Keratinocyte (primary cell): ENCODE data around the gene CAPSL. TPM values are rescaled to one million over a fixed set of nuclear protein-coding genes. Genes with fewer than 3 reads are reported as not detected.

Experiments used
- DNase-seq: peaks from one replicate; pipeline ENCODE4 v3.0.0-alpha.2; 2011; ENCODE audit warnings: low read depth, missing footprints, low spot score
- FAIRE-seq: peaks from 2 replicates; lab custom pipeline; 2011; peaks lifted over from hg19 to GRCh38; lab: Jason Lieb, UNC
- H2AFZ ChIP-seq: 2 replicates; pipeline ENCODE4 v1.6.0; 2012; ENCODE audit warnings: low read length, control low read depth, inconsistent platforms; ENCODE audit not compliant: control insufficient read depth
- H3K27ac ChIP-seq: 2 replicates; pipeline ENCODE4 v1.5.1; 2011; ENCODE audit warnings: low read length; ENCODE audit not compliant: control insufficient read depth, insufficient read depth
- H3K27me3 ChIP-seq: 3 replicates; pipeline ENCODE4 v1.6.0; 2011; ENCODE audit warnings: low read length; ENCODE audit not compliant: control insufficient read depth, insufficient read depth; ENCODE audit errors: extremely low read depth
- H3K36me3 ChIP-seq, 2 experiments: 2 replicates in 1 of 2; 3 replicates in 1 of 2; pipeline ENCODE4 v1.5.1; 2011; ENCODE audit warnings: low read length in 2 of 2, mild to moderate bottlenecking in 1 of 2; ENCODE audit not compliant: control insufficient read depth in 2 of 2, insufficient read depth in 2 of 2; ENCODE audit errors: extremely low read depth in 1 of 2
- H3K4me1 ChIP-seq: 3 replicates; pipeline ENCODE4 v1.5.1; 2011; ENCODE audit warnings: low read length; ENCODE audit not compliant: control insufficient read depth, insufficient read depth; ENCODE audit errors: extremely low read depth
- H3K4me2 ChIP-seq: 3 replicates; pipeline ENCODE4 v1.6.0; 2011; ENCODE audit warnings: low read depth, low read length; ENCODE audit not compliant: control insufficient read depth, insufficient read depth; ENCODE audit errors: extremely low read depth
- H3K4me3 ChIP-seq, 3 experiments: fragments of 200-600 bp in 1 of 3; sonication (generic) in 1 of 3; 2 replicates in 2 of 3; 3 replicates in 1 of 3; pipeline ENCODE4 v1.5.1; 2011 to 2016; ENCODE audit warnings: low read length in 3 of 3, mild to moderate bottlenecking in 3 of 3, control low read depth in 2 of 3, inconsistent platforms in 1 of 3, low read depth in 1 of 3, mixed read lengths in 1 of 3, mixed run types in 1 of 3, moderate library complexity in 1 of 3; ENCODE audit not compliant: control insufficient read depth in 2 of 3, insufficient read depth in 2 of 3; ENCODE audit errors: extremely low read depth in 1 of 3
- H3K79me2 ChIP-seq: 2 replicates; pipeline ENCODE4 v1.6.0; 2012; ENCODE audit warnings: low read length; ENCODE audit not compliant: control insufficient read depth, insufficient read depth
- H3K9ac ChIP-seq: 3 replicates; pipeline ENCODE4 v1.6.0; 2011; ENCODE audit warnings: low read length; ENCODE audit not compliant: control insufficient read depth, insufficient read depth; ENCODE audit errors: extremely low read depth
- H3K9me1 ChIP-seq: 3 replicates; pipeline ENCODE4 v1.6.0; 2011; ENCODE audit warnings: low read length; ENCODE audit not compliant: control insufficient read depth, insufficient read depth; ENCODE audit errors: extremely low read depth
- H3K9me3 ChIP-seq: 2 replicates; pipeline ENCODE4 v1.5.1; 2012; ENCODE audit warnings: low read depth, low read length; ENCODE audit not compliant: control insufficient read depth
- H4K20me1 ChIP-seq: 3 replicates; pipeline ENCODE4 v1.6.0; 2011; ENCODE audit warnings: low read length; ENCODE audit not compliant: control insufficient read depth, insufficient read depth; ENCODE audit errors: extremely low read depth
- CTCF ChIP-seq, 3 experiments: IDR thresholded peaks in 1 of 3; conservative IDR thresholded peaks in 1 of 3; optimal IDR thresholded peaks in 1 of 3; 2 replicates in 2 of 3; 3 replicates in 1 of 3; pipeline versions ENCODE3 to v1.5.1; 2011; ENCODE audit warnings: low read length in 3 of 3, mild to moderate bottlenecking in 3 of 3, moderate library complexity in 2 of 3, control low read depth in 1 of 3, inconsistent platforms in 1 of 3; ENCODE audit not compliant: insufficient read depth in 2 of 3; ENCODE audit errors: extremely low read depth in 1 of 3
- EZH2 ChIP-seq: IDR thresholded peaks from one replicate; pipeline ENCODE4 v1.6.1; 2012; ENCODE audit warnings: inconsistent platforms, mild to moderate bottlenecking, low read length, moderate library complexity
- dilution Hi-C: fragments of 300-500 bp; cut with MboI; formaldehyde crosslinking; loops from one replicate; pipeline ENCODE4 v1.7.0; 2020; ENCODE audit warnings: low sequenced_read_pairs; ENCODE audit not compliant: extremely low pct_ligation_motif_present
- polyA plus RNA-seq, 5 experiments: library from polyadenylated mRNA; depleted of rRNA in 3 of 5; stranded (reverse) in 3 of 5; stranded (forward) in 1 of 5; unstranded in 1 of 5; fragments of >200 nt; gene quantifications; 1 replicate in 1 of 5; 2 replicates in 3 of 5; 3 replicates in 1 of 5; pipeline versions ENCODE4 v1.2.1 to v1.2.3, GENCODE V29; 2011 to 2012; ENCODE audit warnings: missing spikeins in 2 of 5, low read depth in 1 of 5, low replicate concordance in 1 of 5

Gene CAPSL
- polyA plus RNA-seq, 1 donor (not counting 4 experiments of a cell fraction or from before 2014, with no cell fraction given) = not detected

- Histone ChIP-seq H3K9ac (no peak overlapping the region), H2AFZ (peak overlapping the region; percentile 32), H3K27ac (no peak overlapping the region), H3K4me3 (no peak overlapping the region), H3K4me1 (peaks cover 49% of the 10 kb centered on the region), H3K36me3 (no peaks in the 10 kb centered on the region), H4K20me1 (no peaks in the 10 kb centered on the region), H3K9me3 (no peaks in the 10 kb centered on the region), H3K79me2 (no peaks in the 10 kb centered on the region), H3K27me3 (no peaks in the 10 kb centered on the region), H3K9me1 (no peaks in the 10 kb centered on the region), H3K4me2 (peak overlapping the region; percentile 13)
- FAIRE-seq (no peak), DNase-seq (no peak)
- TF ChIP-seq CTCF (optimal IDR thresholded peaks at IDR 0.05 in 1 of 3, IDR thresholded peaks at IDR 0.05 in 1 of 3, conservative IDR thresholded peaks at IDR 0.05 in 1 of 3; ENCODE audit: extremely low read depth in 1 of 3, insufficient read depth in 2 of 3, low read length in 3 of 3) = no peak
- TF ChIP-seq EZH2 = no peak
- dilution Hi-C loops = no loop called here
Measured at GRCh38 chr5:35859101-35859661, 79.2 kb downstream of the CAPSL start.

GRCh38 chr5:35857606-35858205 lies 80.7 kb downstream of the CAPSL start:
- dilution Hi-C loops = no loop called here
- H3K27ac ChIP-seq = peak overlapping the region; percentile 87
- H3K4me1 ChIP-seq = peaks cover 46% of the 10 kb centered on the region
- H3K27me3 ChIP-seq = no peaks in the 10 kb centered on the region
- TF ChIP-seq CTCF (optimal IDR thresholded peaks at IDR 0.05 in 1 of 3, IDR thresholded peaks at IDR 0.05 in 1 of 3, conservative IDR thresholded peaks at IDR 0.05 in 1 of 3; ENCODE audit: extremely low read depth in 1 of 3, insufficient read depth in 2 of 3, low read length in 3 of 3) = no peak
- no peak for TF ChIP-seq EZH2
- H4K20me1 ChIP-seq = no peaks in the 10 kb centered on the region
- no peaks in the 10 kb centered on the region for H3K9me1 ChIP-seq
- H3K9ac ChIP-seq = peak overlapping the region; percentile 45
- peak overlapping the region in 1 of 3 experiments; percentile 50 for H3K4me3 ChIP-seq
- H2AFZ ChIP-seq = no peak overlapping the region
- DNase-seq (peak; percentile 48), FAIRE-seq (peak; percentile 69)
- H3K36me3 ChIP-seq = no peaks in the 10 kb centered on the region
- H3K9me3 ChIP-seq = no peaks in the 10 kb centered on the region
- no peaks in the 10 kb centered on the region for H3K79me2 ChIP-seq
- peak overlapping the region; percentile 79 for H3K4me2 ChIP-seq
